Mesenchymal stem cell (in vitro differentiated cells and primary cell): ENCODE results near the gene SH3PXD2A.

Experiments
- DNase-seq: peaks from one replicate; pipeline ENCODE4 v3.0.0-alpha.2; 2013
- H2AFZ ChIP-seq: one replicate; pipeline ENCODE4 v1.6.1; 2013; ENCODE audit warnings: low read depth, mild to moderate bottlenecking, control low read depth, inconsistent platforms, low read length, moderate library complexity
- H2AK5ac ChIP-seq: 2 replicates; pipeline ENCODE4 v1.6.1; 2013; ENCODE audit warnings: low read length, moderate library complexity, mild to moderate bottlenecking, inconsistent platforms; ENCODE audit not compliant: severe bottlenecking
- H2BK120ac ChIP-seq: one replicate; pipeline ENCODE4 v1.6.1; 2013; ENCODE audit warnings: low read depth, mild to moderate bottlenecking, inconsistent platforms, low read length, moderate library complexity
- H2BK12ac ChIP-seq, 2 experiments: one replicate each; pipeline ENCODE4 v1.6.1; 2013; ENCODE audit warnings: inconsistent platforms in 2 of 2, low read length in 2 of 2, mild to moderate bottlenecking in 2 of 2, moderate library complexity in 2 of 2, control low read depth in 1 of 2
- H2BK15ac ChIP-seq: one replicate; pipeline ENCODE4 v1.6.1; 2013; ENCODE audit warnings: mild to moderate bottlenecking, low read depth, inconsistent platforms; ENCODE audit not compliant: poor library complexity, severe bottlenecking
- H2BK5ac ChIP-seq: 2 replicates; pipeline ENCODE4 v1.6.1; 2013; ENCODE audit warnings: low read depth, mild to moderate bottlenecking, low read length, control low read depth, inconsistent platforms; ENCODE audit not compliant: poor library complexity, severe bottlenecking
- H3K14ac ChIP-seq, 2 experiments: one replicate each; pipeline ENCODE4 v1.6.1; 2013; ENCODE audit warnings: inconsistent platforms in 2 of 2, low read length in 2 of 2, control low read depth in 1 of 2, mild to moderate bottlenecking in 1 of 2, moderate library complexity in 1 of 2
- H3K18ac ChIP-seq, 2 experiments: one replicate each; pipeline ENCODE4 v1.6.1; 2013; ENCODE audit warnings: inconsistent platforms in 2 of 2, low read length in 2 of 2, control low read depth in 1 of 2, low read depth in 1 of 2, mild to moderate bottlenecking in 1 of 2
- H3K23ac ChIP-seq, 2 experiments: one replicate each; pipeline ENCODE4 v1.6.1; 2013; ENCODE audit warnings: inconsistent platforms in 2 of 2, low read length in 2 of 2, mild to moderate bottlenecking in 2 of 2, moderate library complexity in 2 of 2, control low read depth in 1 of 2
- H3K27ac ChIP-seq: 2 replicates; pipeline ENCODE4 v1.5.1; 2013; ENCODE audit warnings: mild to moderate bottlenecking, moderate library complexity, low read length, control low read depth, inconsistent platforms; ENCODE audit not compliant: poor library complexity, severe bottlenecking
- H3K27me3 ChIP-seq, 2 experiments: 2 replicates each; pipeline versions ENCODE4 v1.6.1 to v1.7.0; 2013; ENCODE audit warnings: low read length in 2 of 2, mild to moderate bottlenecking in 2 of 2, moderate library complexity in 2 of 2, control low read depth in 1 of 2, inconsistent platforms in 1 of 2; ENCODE audit not compliant: control insufficient read depth in 1 of 2, insufficient read depth in 1 of 2
- H3K36me3 ChIP-seq, 2 experiments: 2 replicates each; pipeline versions ENCODE4 v1.6.1 to v1.7.0; 2013; ENCODE audit warnings: low read length in 2 of 2, control low read depth in 1 of 2, inconsistent platforms in 1 of 2, low read depth in 1 of 2, mild to moderate bottlenecking in 1 of 2; ENCODE audit not compliant: insufficient read depth in 2 of 2, control insufficient read depth in 1 of 2
- H3K4ac ChIP-seq, 2 experiments: one replicate each; pipeline ENCODE4 v1.6.1; 2013; ENCODE audit warnings: inconsistent platforms in 2 of 2, low read length in 2 of 2, mild to moderate bottlenecking in 2 of 2, moderate library complexity in 2 of 2, control low read depth in 1 of 2, low read depth in 1 of 2
- H3K4me1 ChIP-seq: 2 replicates; pipeline ENCODE4 v1.6.1; 2013; ENCODE audit warnings: low read depth, low read length, control low read depth; ENCODE audit not compliant: control insufficient read depth, insufficient read depth
- H3K4me2 ChIP-seq: 2 replicates; pipeline ENCODE4 v1.6.1; 2013; ENCODE audit warnings: low read length, mild to moderate bottlenecking, inconsistent platforms; ENCODE audit not compliant: poor library complexity, severe bottlenecking
- H3K4me3 ChIP-seq, 2 experiments: 2 replicates each; pipeline versions ENCODE4 v1.5.1 to v1.7.0; 2013; ENCODE audit warnings: low read length in 2 of 2, mild to moderate bottlenecking in 2 of 2, control low read depth in 1 of 2, low read depth in 1 of 2; ENCODE audit not compliant: insufficient read depth in 1 of 2
- H3K79me1 ChIP-seq: replicated peaks from 2 replicates; pipeline ENCODE4 v1.6.1; 2013; ENCODE audit warnings: mild to moderate bottlenecking, control low read depth, low read length, inconsistent platforms; ENCODE audit not compliant: poor library complexity, severe bottlenecking
- H3K9ac ChIP-seq: 2 replicates; pipeline ENCODE4 v1.7.0; 2013; ENCODE audit warnings: mild to moderate bottlenecking, low read length, moderate library complexity
- H3K9me3 ChIP-seq: 2 replicates; pipeline ENCODE4 v1.7.0; 2013; ENCODE audit warnings: mild to moderate bottlenecking, low read length; ENCODE audit not compliant: control insufficient read depth
- H4K8ac ChIP-seq: one replicate; pipeline ENCODE4 v1.6.1; 2013; ENCODE audit warnings: inconsistent platforms, mild to moderate bottlenecking, low read length, moderate library complexity
- H4K91ac ChIP-seq: one replicate; pipeline ENCODE4 v1.6.1; 2013; ENCODE audit warnings: mild to moderate bottlenecking, low read length, inconsistent platforms
- WGBS: methylation state at CpG from one replicate; pipeline ENCODE4 v1.1.7; 2013; ENCODE audit warnings: mixed read lengths; 5-methylcytosine and 5-hydroxymethylcytosine counted together

SH3PXD2A gene

GRCh38 chr10:103789771-103790201, 65.6 kb downstream of the SH3PXD2A start:
- Histone ChIP-seq H3K9ac (no peak overlapping the region), H3K9me3 (no peaks in the 10 kb centered on the region), H4K91ac (no peak overlapping the region), H3K4me1 (peaks cover 1% of the 10 kb centered on the region), H3K4me3 (no peak overlapping the region), H3K18ac (no peak overlapping the region), H3K4ac (no peak overlapping the region), H3K79me1 (no peaks in the 10 kb centered on the region), H2BK15ac (no peak overlapping the region), H3K36me3 (peaks cover 3 to 5% of the 10 kb centered on the region in 2 experiments), H2BK5ac (no peak overlapping the region), H4K8ac (no peak overlapping the region), H3K14ac (no peak overlapping the region), H2BK12ac (no peak overlapping the region), H3K4me2 (no peak overlapping the region), H2AK5ac (no peak overlapping the region), H2AFZ (no peak overlapping the region), H2BK120ac (no peak overlapping the region), H3K27me3 (peaks cover 2 to 36% of the 10 kb centered on the region in 2 experiments), H3K27ac (no peak overlapping the region), H3K23ac (no peak overlapping the region)
- no peak for DNase-seq
- 84% methylated on average over 5 of the region's 7 CpGs for WGBS

GRCh38 chr10:103789161-103789560, 66.2 kb downstream of the SH3PXD2A start:
- no peak overlapping the region for H4K8ac ChIP-seq
- no peak overlapping the region for H2AK5ac ChIP-seq
- H3K4me3 ChIP-seq = no peak overlapping the region
- peaks cover 3 to 5% of the 10 kb centered on the region in 2 experiments for H3K36me3 ChIP-seq
- H2BK15ac ChIP-seq = no peak overlapping the region
- no peaks in the 10 kb centered on the region for H3K9me3 ChIP-seq
- H3K18ac ChIP-seq = no peak overlapping the region
- no peak overlapping the region for H2AFZ ChIP-seq
- no peak overlapping the region for H3K27ac ChIP-seq
- no peak overlapping the region for H3K23ac ChIP-seq
- peaks cover 3 to 37% of the 10 kb centered on the region in 2 experiments for H3K27me3 ChIP-seq
- H3K4me2 ChIP-seq = no peak overlapping the region
- no peaks in the 10 kb centered on the region for H3K79me1 ChIP-seq
- DNase-seq = no peak
- no peak overlapping the region for H2BK120ac ChIP-seq
- H3K4me1 ChIP-seq = peaks cover 2% of the 10 kb centered on the region
- H4K91ac ChIP-seq = no peak overlapping the region
- 87% methylated on average over 6 of the region's 6 CpGs for WGBS
- no peak overlapping the region for H3K4ac ChIP-seq
- peak overlapping the region in 1 of 2 experiments; percentile 35 for H3K14ac ChIP-seq
- no peak overlapping the region for H2BK12ac ChIP-seq
- H2BK5ac ChIP-seq = no peak overlapping the region
- no peak overlapping the region for H3K9ac ChIP-seq

GRCh38 chr10:103787331-103787730, 68.0 kb downstream of the SH3PXD2A start:
- Histone ChIP-seq H2AK5ac (no peak overlapping the region), H3K4me2 (no peak overlapping the region), H2BK120ac (no peak overlapping the region), H3K36me3 (peaks cover 3 to 5% of the 10 kb centered on the region in 2 experiments), H3K9ac (no peak overlapping the region), H3K4me3 (no peak overlapping the region), H3K9me3 (no peaks in the 10 kb centered on the region), H3K4me1 (peaks cover 4% of the 10 kb centered on the region), H2BK15ac (no peak overlapping the region), H4K91ac (no peak overlapping the region), H4K8ac (no peak overlapping the region), H3K4ac (no peak overlapping the region), H2BK12ac (no peak overlapping the region), H3K14ac (no peak overlapping the region), H3K18ac (no peak overlapping the region), H2BK5ac (no peak overlapping the region), H3K23ac (no peak overlapping the region), H3K27me3 (peaks cover 3 to 42% of the 10 kb centered on the region in 2 experiments), H3K27ac (no peak overlapping the region), H3K79me1 (no peaks in the 10 kb centered on the region), H2AFZ (no peak overlapping the region)
- WGBS = 87% methylated on average over 3 of the region's 3 CpGs
- DNase-seq = no peak

- WGBS = 57% methylated on average over 2 of the region's 4 CpGs
- Histone ChIP-seq H2BK120ac (no peak overlapping the region), H4K8ac (no peak overlapping the region), H3K9ac (no peak overlapping the region), H3K18ac (no peak overlapping the region), H2AFZ (no peak overlapping the region), H3K4ac (no peak overlapping the region), H2BK15ac (no peak overlapping the region), H3K27ac (no peak overlapping the region), H4K91ac (no peak overlapping the region), H3K27me3 (peaks cover 3 to 38% of the 10 kb centered on the region in 2 experiments), H3K36me3 (peaks cover 0 to 3% of the 10 kb centered on the region in 2 experiments), H3K14ac (no peak overlapping the region), H2BK12ac (no peak overlapping the region), H3K4me1 (peaks cover 7% of the 10 kb centered on the region), H3K4me2 (no peak overlapping the region), H3K4me3 (no peak overlapping the region), H2AK5ac (no peak overlapping the region), H3K9me3 (no peaks in the 10 kb centered on the region), H3K79me1 (no peaks in the 10 kb centered on the region), H3K23ac (no peak overlapping the region), H2BK5ac (no peak overlapping the region)
- no peak for DNase-seq
These were observed 69.4 kb downstream of the SH3PXD2A start for GRCh38 chr10:103786020-103786419.
